ENCODE measurements around the gene DGUOK.

Gene DGUOK

DNA sequence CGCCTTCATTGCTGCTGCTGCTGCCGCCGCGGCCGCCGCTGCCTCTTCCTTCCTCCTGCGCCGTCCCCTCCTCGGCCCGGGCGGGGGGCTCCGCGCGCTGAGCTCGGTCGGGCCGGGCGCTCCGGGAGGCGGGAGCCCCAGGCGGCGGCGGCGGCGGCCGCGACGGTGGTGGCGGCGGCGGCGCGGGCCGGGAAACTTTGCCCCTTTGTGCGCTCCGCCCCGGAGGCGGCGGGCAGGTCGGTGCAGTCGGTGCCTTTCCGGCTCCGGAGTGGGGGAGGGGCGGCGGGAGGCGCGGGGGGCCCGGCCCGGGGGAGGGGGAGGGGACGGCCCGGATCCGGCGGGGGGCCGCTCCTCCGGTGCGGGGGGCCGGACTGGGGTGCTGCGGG is 58.2 kb downstream of the DGUOK start:
- Histone ChIP-seq H3K27ac (peak overlapping the region; percentile 97), H3K36me3 (peaks cover 16% of the 10 kb centered on the region), H3K9me3 (no peaks in the 10 kb centered on the region), H3K4me1 (ENCODE audit: control insufficient read depth in 1 of 2, insufficient read depth in 1 of 2, low read depth in 1 of 2, low read length in 1 of 2) (peaks cover 87 to 88% of the 10 kb centered on the region in 2 experiments), H3K4me3 (ENCODE audit: low read depth in 1 of 2, low read length in 1 of 2) (peak overlapping the region; percentile 35 to 70), H3K27me3 (no peaks in the 10 kb centered on the region)
- TF ChIP-seq, protein P1, sequence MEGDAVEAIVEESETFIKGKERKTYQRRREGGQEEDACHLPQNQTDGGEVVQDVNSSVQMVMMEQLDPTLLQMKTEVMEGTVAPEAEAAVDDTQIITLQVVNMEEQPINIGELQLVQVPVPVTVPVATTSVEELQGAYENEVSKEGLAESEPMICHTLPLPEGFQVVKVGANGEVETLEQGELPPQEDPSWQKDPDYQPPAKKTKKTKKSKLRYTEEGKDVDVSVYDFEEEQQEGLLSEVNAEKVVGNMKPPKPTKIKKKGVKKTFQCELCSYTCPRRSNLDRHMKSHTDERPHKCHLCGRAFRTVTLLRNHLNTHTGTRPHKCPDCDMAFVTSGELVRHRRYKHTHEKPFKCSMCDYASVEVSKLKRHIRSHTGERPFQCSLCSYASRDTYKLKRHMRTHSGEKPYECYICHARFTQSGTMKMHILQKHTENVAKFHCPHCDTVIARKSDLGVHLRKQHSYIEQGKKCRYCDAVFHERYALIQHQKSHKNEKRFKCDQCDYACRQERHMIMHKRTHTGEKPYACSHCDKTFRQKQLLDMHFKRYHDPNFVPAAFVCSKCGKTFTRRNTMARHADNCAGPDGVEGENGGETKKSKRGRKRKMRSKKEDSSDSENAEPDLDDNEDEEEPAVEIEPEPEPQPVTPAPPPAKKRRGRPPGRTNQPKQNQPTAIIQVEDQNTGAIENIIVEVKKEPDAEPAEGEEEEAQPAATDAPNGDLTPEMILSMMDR (IDR thresholded peaks at IDR 0.05), result no peak

DNA sequence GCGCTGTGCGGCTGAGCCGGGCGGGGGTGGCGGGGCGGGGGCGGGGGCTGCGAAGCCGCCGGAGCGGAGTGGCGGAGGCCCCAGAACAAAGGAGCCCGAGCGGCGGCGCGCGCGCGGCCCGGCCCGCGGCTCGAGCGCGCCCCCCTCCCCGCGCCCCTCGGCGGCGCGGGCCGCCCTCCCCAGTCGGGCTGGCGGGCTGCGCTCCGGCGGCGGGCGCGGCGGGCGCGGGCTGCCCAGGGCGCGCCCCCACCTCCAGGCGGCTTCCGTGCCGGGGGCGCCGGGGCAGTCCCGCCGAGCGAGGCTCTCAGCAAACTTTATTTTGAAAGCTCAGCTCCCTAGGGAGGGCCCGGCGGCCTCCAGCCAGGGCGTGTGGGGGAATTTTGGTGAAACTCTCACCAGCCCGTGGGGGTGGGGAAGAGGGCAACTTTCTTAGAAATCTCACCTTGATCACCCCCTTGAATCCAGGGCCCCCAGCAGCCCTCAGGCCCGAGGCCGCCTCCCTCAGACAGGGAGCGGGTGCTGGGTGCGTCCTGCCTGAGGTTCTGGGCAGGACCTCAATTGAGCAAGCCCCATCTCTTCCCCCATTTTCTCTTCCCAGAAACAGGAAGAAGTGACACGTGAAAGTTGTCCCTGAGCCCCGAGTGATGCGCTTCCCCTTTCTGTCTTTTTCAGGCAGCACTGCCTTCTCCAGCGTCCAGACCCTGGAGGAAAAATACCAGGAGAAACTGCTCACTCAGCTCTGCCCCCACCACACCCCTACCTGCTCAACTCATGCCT is 58.8 kb downstream of the DGUOK start:
- peaks cover 20% of the 10 kb centered on the region for H3K36me3 ChIP-seq
- no peaks in the 10 kb centered on the region for H3K27me3 ChIP-seq
- TF ChIP-seq, protein P1 (IDR thresholded peaks at IDR 0.05), result peak; percentile 9
- peak overlapping the region; percentile 97 for H3K27ac ChIP-seq
- peak overlapping the region; percentile 74 to 88 for H3K4me3 ChIP-seq (ENCODE audit: low read depth in 1 of 2, low read length in 1 of 2)
- H3K4me1 ChIP-seq (ENCODE audit: control insufficient read depth in 1 of 2, insufficient read depth in 1 of 2, low read depth in 1 of 2, low read length in 1 of 2), result peaks cover 81 to 85% of the 10 kb centered on the region in 2 experiments
- no peaks in the 10 kb centered on the region for H3K9me3 ChIP-seq

GRCh38 chr2:73986085-73986681 is 59.5 kb downstream of the DGUOK start:
- H3K27ac ChIP-seq, result peak overlapping the region; percentile 97
- H3K4me1 ChIP-seq (ENCODE audit: control insufficient read depth in 1 of 2, insufficient read depth in 1 of 2, low read depth in 1 of 2, low read length in 1 of 2), result peaks cover 77 to 79% of the 10 kb centered on the region in 2 experiments
- H3K4me3 ChIP-seq (ENCODE audit: low read depth in 1 of 2, low read length in 1 of 2), result peak overlapping the region; percentile 74 to 88
- TF ChIP-seq, protein P1 (IDR thresholded peaks at IDR 0.05), result no peak
- H3K9me3 ChIP-seq, result no peaks in the 10 kb centered on the region
- H3K36me3 ChIP-seq, result peaks cover 27% of the 10 kb centered on the region
- H3K27me3 ChIP-seq, result no peaks in the 10 kb centered on the region

GRCh38 chr2:73987109-73987947 is 60.6 kb downstream of the DGUOK start:
- Histone ChIP-seq H3K27me3 (no peaks in the 10 kb centered on the region), H3K4me1 (ENCODE audit: control insufficient read depth in 1 of 2, insufficient read depth in 1 of 2, low read depth in 1 of 2, low read length in 1 of 2) (peaks cover 77% of the 10 kb centered on the region in 2 experiments), H3K36me3 (peaks cover 27% of the 10 kb centered on the region), H3K4me3 (ENCODE audit: low read depth in 1 of 2, low read length in 1 of 2) (peak overlapping the region; percentile 74 to 88), H3K9me3 (no peaks in the 10 kb centered on the region), H3K27ac (peak overlapping the region; percentile 97)
- TF ChIP-seq, protein P1 (IDR thresholded peaks at IDR 0.05), result no peak

DNA sequence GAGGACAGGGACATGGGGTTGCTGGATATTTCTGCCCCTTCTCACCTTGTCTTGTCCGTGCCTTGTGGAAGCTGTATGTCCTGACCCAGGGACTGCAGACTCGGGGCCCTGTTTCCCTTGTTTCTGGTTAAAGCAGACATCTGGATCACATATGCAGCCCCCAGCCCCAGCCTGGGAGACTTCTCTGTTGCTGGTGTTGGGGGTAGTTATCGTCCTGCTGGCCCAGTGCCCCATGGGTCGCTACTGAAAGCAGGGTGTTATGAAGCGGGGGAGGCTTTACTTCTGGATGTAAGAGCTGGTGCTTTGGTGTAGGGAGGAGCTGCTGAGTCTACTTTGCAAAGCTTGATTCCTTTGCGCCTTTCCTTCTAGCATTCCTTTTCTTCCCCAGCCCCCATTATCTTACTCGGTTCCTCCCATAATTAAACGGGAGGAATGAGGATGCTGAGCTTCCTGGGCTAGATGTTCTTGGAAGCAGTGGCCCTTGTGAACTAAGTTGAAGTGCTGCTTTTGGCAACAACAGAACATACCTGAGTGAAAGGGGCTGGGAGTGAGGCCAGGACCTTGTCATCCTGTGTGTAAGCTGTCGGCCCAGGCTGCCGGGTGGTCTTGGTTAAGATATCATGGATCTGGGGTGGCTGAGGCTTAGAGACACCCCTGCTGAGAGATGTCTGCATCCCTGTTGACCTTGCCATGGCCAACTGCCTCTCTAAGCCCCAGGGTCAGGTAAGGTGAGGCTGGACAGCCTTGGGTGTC is 61.4 kb downstream of the DGUOK start:
- H3K4me1 ChIP-seq (ENCODE audit: control insufficient read depth in 1 of 2, insufficient read depth in 1 of 2, low read depth in 1 of 2, low read length in 1 of 2), result peaks cover 72 to 77% of the 10 kb centered on the region in 2 experiments
- peaks cover 30% of the 10 kb centered on the region for H3K36me3 ChIP-seq
- TF ChIP-seq, protein P1 (IDR thresholded peaks at IDR 0.05), result no peak
- no peaks in the 10 kb centered on the region for H3K9me3 ChIP-seq
- H3K27me3 ChIP-seq, result no peaks in the 10 kb centered on the region
- peak overlapping the region; percentile 74 to 88 for H3K4me3 ChIP-seq (ENCODE audit: low read depth in 1 of 2, low read length in 1 of 2)
- H3K27ac ChIP-seq, result peak overlapping the region; percentile 97
